Measurements from ENCODE around the gene FRS2.
"Not testable (repeated sequence)": the region's sequence is repeated elsewhere in the genome, so short reads cannot be mapped to it uniquely, and the experiment has no call there.

FRS2 gene

GRCh38 chr12:69570545-69571399 lies 100.6 kb downstream of the FRS2 start:
- in situ Hi-C loops (cut with MboI; ENCODE audit: low sequenced_read_pairs) = no loop called here

GRCh38 chr12:69575346-69575745 lies 105.2 kb downstream of the FRS2 start:
- in situ Hi-C loops (cut with MboI; ENCODE audit: low sequenced_read_pairs) = loop anchor here (25.0 kb wide), 1 partner anchor 213 kb away; the partner anchor contains the start of gene YEATS4

DNA sequence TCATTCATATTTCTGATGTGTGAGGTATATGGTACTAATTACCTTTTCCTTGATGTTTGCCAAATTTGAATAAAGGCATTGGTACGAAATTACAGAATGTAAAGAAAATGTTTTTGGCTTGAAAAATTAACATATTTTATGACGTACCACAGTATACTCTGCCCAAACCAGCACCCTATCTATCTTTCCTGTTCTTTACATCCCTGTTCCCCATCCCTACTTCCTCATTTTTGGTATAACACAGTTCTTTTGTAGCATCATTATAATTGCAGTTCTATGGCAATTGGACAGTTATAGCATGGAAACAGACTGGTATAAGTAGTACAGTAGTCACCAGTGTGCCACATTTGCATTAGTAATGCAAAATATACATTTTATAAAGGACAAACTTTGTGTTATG lies 108.1 kb downstream of the FRS2 start:
- in situ Hi-C loops (cut with MboI; ENCODE audit: low sequenced_read_pairs) = loop anchor here (25.0 kb wide), 1 partner anchor 216 kb away; the partner anchor contains the start of gene YEATS4

DNA sequence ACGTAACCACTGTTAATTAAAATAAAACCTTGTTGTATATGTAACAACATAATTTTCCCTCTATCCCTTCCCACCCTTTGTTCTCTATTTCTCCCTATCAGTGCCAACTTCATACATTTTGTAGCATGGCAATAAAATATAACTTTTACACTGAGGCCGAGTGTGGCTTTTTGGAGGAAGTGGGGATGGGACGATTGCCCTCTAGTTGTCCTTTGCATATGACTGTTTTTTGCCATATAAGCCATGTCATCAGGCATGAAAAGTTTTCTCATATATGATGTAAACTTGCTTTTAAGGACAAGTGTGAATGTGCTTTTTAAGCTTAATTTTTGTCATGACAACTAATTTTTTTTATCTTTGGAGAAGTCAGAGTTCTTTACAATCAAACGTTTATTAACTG lies 108.8 kb downstream of the FRS2 start:
- in situ Hi-C loops (cut with MboI; ENCODE audit: low sequenced_read_pairs) = loop anchor here (25.0 kb wide), 1 partner anchor 217 kb away; the partner anchor contains the start of gene YEATS4

DNA sequence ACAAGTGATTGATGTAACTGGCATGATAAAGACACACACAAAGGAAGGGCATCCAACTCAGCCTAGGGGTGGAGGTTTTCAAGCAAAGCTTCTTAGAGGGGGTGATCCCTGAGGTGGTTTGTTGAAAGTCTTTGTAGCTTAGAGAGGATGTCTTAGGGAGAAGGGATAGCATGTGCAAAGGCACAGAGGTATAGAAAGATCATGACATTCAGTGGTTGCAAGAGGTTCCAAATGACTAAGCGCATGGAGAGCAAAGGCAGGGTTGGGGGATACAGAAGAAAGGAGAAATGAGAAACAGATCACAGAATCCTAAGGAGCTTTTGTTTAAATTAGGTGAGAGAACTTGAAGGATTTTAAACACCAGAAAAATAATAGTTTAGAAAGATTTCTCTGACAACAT lies 109.9 kb downstream of the FRS2 start:
- in situ Hi-C loops (cut with MboI; ENCODE audit: low sequenced_read_pairs) = loop anchor here (25.0 kb wide), 1 partner anchor 218 kb away; the partner anchor contains the start of gene YEATS4

DNA sequence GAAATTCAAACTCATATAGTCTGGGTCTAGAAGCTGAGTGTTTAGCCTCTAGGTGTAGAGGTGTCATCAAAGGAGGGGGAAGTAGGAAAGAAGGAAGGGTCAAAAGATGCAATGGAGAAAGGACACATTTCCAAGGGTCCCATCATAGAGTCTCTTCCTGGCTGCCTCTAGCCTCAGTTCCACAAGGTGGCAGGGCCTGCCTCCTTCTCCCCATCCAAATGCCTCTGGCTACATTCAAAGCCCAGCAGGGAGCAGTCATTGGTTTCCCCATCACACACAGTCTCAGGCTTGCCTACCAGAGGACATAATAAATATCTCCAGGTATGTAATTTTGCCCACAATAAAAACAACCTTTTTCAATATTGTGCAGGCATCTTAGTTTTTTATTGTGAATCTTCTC lies 113.0 kb downstream of the FRS2 start:
- in situ Hi-C loops (cut with MboI; ENCODE audit: low sequenced_read_pairs) = loop anchor here (25.0 kb wide), 1 partner anchor 221 kb away; the partner anchor contains the start of gene YEATS4

GRCh38 chr12:69585189-69586062 lies 115.2 kb downstream of the FRS2 start, which contains the start of gene CCT2:
TSS of gene CCT2 (plus strand) at chr12:69585459. CDS start at chr12:69585522, 63 bp downstream.
- in situ Hi-C loops (cut with MboI; ENCODE audit: low sequenced_read_pairs) = loop anchor here (25.0 kb wide), 1 partner anchor 223 kb away; the partner anchor contains the start of gene YEATS4

DNA sequence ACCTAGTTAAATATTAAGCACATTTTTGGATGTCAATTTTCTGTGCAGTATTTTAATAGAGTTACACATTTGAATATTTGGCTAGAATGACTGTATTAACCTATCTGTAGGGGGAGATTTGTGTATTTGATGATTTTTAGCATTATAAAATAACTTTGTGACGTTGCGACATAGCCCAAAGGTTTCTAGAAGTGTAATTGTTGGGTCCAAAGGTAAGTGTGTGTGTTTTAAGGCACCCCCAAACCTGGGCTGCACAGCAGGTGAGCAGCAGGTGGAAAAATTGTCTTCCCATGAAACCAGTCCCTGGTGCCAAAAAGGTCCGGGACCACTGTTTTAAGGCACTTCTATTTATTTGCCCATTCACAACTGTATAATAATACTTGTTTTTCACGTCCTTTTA lies 118.3 kb downstream of the FRS2 start:
- in situ Hi-C loops (cut with MboI; ENCODE audit: low sequenced_read_pairs) = loop anchor here (25.0 kb wide), 1 partner anchor 226 kb away; the partner anchor contains the start of gene YEATS4

DNA sequence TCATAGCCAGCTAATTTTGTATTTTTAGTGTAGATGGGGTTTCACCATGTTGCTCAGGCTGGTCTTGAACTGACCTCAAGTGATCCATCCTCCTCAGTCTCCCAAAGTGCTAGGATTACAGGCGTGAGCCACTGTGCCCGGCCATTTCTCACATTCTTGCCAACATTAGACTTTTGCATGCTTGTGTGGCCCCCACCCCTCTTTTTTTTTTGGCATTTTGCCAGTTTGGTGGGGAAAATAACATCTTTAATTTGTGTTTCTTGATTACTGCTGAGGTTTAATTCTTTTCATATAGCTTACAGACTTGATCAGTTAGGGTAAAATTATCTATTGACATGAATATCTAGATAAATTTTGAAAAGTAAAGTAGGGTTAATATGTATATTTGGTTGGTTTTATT lies 118.9 kb downstream of the FRS2 start:
- in situ Hi-C loops (cut with MboI; ENCODE audit: low sequenced_read_pairs) = loop anchor here (25.0 kb wide), 1 partner anchor 227 kb away; the partner anchor contains the start of gene YEATS4

DNA sequence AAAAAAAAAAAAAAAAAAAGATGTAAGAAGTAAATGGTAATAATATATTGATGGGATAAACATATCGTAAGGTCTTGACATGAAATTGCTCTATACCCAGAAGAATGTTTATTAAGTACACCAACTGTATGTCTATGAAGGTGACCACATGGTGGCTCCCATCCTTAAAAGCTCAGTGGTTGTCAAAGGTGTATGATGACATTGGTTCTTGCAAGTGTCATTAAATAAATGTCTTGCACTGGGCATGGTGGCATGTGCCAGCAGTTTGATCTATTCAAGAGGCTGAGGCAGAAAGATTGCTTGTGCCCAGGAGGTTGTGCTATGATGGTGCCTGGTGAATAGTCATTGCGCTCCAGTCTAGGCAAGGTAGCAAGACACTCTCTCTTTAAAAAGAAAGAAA lies 125.5 kb downstream of the FRS2 start:
- in situ Hi-C loops (cut with MboI; ENCODE audit: low sequenced_read_pairs) = loop anchor here (25.0 kb wide), 1 partner anchor 233 kb away; the partner anchor contains the start of gene YEATS4

- in situ Hi-C loops (cut with MboI; ENCODE audit: low sequenced_read_pairs) = loop anchor here (25.0 kb wide), 1 partner anchor 236 kb away; the partner anchor contains the start of gene YEATS4
These were observed 128.1 kb downstream of the FRS2 start for GRCh38 chr12:69598174-69598753.

- in situ Hi-C loops (cut with MboI; ENCODE audit: low sequenced_read_pairs) = no loop called here
These were observed 130.6 kb downstream of the FRS2 start for GRCh38 chr12:69600804-69601203.

- in situ Hi-C loops (cut with MboI; ENCODE audit: low sequenced_read_pairs) = no loop called here
These were observed 131.9 kb downstream of the FRS2 start for GRCh38 chr12:69601962-69602685.

DNA sequence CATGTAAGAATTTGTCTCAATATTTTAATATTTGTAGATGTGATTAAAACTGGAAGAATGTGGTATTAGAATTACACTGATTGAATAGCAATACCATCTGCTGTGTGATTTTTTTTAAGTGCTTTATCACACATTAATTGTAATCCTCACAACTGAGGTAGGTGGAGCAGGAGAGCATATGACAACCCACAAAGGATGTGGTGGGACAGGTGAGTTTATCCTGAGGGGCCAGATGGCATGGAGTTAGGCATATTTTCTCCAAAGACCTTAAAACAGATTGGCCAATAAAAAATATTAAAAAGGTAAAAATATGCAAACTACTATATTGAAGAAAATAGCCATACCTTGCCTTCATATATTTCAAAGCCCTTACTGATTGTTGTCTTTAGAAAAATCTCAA lies 132.8 kb downstream of the FRS2 start:
- in situ Hi-C loops (cut with MboI; ENCODE audit: low sequenced_read_pairs) = no loop called here

DNA sequence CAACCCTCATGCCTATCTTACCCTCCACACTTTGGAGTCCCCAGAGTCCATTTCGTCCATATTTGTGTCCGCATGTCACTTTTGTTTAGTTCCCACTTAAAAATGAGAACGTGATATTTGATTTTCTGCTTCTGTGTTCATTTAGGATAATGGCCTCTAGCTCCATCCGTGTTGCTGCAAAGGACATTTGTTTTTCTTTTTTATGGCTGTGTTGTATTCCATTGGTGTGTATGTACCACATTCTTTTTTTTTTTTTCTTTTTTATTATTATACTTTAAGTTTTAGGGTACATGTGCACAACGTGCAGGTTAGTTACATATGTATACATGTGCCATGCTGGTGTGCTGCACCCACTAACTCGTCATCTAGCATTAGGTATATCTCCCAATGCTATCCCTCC lies 133.4 kb downstream of the FRS2 start:
- in situ Hi-C loops (cut with MboI; ENCODE audit: low sequenced_read_pairs) = not testable (repeated sequence)

DNA sequence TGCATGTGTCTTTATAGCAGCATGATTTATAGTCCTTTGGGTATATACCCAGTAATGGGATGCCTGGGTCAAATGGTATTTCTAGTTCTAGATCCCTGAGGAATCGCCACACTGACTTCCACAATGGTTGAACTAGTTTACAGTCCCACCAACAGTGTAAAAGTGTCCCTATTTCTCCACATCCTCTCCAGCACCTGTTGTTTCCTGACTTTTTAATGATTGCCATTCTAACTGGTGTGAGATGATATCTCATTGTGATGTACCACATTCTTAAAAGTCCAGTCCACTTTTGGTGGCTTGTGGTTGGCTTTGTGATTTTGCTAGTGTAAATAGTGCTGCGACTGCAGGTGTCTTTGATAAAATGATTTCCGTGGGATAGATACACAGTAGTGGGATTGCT lies 134.1 kb downstream of the FRS2 start:
- in situ Hi-C loops (cut with MboI; ENCODE audit: low sequenced_read_pairs) = not testable (repeated sequence)

DNA sequence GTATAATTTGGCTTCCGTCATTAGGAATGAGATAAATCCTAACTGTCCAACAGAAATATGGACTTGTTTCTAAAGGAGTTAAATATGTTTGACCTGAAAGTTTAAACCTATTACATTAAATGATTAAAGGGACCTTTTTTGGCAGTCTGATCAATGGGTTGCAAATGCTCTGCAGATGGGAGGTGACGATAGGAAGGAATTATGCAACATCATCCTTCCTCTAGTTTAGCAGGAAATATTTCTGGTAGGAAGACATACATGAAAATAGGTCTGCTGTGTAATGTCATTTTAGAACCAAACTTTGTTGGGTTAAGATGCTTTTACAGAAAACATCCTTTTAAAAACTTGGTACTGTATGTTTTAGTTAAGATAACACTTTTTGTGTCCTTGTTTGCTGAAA lies 137.9 kb downstream of the FRS2 start:
- in situ Hi-C loops (cut with MboI; ENCODE audit: low sequenced_read_pairs) = no loop called here

DNA sequence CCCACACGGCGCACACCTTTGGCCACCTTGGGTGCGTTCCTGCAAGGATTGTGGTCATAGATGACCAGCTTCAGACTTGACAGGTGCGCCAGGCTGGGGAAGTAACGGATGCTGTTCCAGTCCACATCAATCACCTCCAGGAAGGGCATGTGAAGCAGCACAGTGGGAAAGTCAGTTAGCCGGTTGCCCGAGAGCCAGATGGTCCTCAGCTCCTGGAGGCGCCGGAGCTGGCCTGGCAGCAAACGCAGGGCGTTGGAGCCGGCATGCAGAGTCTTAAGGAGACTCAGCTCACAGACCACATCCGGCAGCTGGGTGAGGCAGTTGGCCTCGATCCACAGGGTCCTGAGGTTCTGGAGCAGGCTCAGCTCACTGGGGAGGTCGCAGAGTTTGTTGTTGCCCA lies 139.9 kb downstream of the FRS2 start:
- in situ Hi-C loops (cut with MboI; ENCODE audit: low sequenced_read_pairs) = no loop called here

- in situ Hi-C loops (cut with MboI; ENCODE audit: low sequenced_read_pairs) = no loop called here
These were observed 140.5 kb downstream of the FRS2 start, which contains the start of gene LRRC10 for GRCh38 chr12:69610729-69611128. TSS of gene LRRC10 (minus strand) at chr12:69610907. CDS start at chr12:69610838, 69 bp downstream.

- in situ Hi-C loops (cut with MboI; ENCODE audit: low sequenced_read_pairs) = no loop called here
These were observed 143.2 kb downstream of the FRS2 start for GRCh38 chr12:69613351-69613750.

Data from HL-60/S4 (cell line).